GOT3 (cell line): Measurements from ENCODE around the gene RFX5.

Source experiments
- DNase-seq: peaks from one replicate; lab custom pipeline; 2025; ENCODE audit warnings: mixed read lengths; lab: John Stamatoyannopoulos, UW

The RFX5 gene

DNA sequence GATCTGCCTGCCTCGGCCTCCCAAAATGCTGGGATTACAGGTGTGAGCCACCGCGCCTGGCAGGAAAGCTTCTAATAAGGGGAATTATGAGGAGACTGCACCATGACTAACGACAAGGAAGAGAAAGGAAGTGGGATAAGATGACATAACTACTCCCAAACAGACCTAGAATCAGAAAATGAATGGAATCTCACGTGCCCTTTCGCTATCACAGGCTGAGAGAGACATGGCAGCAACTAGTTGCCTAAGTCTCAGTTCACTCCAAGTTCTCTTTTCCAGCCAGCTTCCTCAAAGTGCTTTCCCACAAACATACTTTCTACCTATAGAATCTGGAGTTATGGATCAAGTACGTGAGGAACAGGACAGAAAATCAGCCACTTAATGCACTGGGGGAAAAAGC lies 21.8 kb downstream of the RFX5 start:
- DNase-seq: no peak

DNA sequence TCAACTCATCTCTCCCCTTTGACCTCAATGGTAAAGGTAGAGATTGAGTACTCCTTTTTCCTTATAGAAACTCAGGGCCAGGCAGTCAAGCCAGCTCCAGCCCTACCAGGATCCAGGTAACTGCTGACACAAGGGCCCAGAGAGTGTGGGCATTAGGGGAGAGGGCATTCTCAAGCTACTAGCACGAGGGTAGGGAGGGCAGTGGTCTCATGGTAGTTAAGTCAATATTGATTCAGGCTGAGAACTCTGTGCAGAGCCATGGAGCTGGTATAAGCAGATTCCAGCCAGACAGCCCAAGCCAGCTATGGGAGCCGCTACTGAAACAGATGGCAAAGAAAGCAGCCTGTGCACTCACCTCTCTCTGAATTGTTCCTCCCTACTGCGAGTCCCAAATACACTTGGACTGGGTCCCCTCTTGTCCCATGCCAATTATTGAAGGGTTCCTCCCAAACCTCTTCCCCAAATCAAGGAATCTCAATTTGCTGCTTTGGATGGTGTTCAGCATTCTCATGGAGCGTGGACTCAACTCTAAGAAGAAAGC lies 22.6 kb downstream of the RFX5 start:
- no peak for DNase-seq

DNA sequence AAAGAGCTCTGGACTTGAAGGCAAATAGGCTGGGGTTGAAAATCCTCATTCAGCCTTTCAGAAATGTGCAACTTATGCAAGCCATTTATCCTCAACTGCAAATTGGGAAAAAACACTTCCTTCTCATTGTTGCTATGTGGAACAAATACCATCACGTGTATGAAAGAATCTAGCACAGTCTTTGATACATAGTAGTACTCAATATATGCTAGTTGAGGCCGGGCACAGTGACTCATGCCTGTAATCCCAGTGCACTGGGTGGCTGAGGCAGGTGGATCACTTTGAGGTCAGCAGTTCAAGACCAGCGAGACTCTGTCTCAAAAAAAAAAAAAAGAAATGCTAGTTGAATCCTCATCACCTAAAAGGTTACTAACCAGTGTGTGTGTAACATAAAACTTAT lies 28.1 kb downstream of the RFX5 start:
- DNase-seq: no peak

DNA sequence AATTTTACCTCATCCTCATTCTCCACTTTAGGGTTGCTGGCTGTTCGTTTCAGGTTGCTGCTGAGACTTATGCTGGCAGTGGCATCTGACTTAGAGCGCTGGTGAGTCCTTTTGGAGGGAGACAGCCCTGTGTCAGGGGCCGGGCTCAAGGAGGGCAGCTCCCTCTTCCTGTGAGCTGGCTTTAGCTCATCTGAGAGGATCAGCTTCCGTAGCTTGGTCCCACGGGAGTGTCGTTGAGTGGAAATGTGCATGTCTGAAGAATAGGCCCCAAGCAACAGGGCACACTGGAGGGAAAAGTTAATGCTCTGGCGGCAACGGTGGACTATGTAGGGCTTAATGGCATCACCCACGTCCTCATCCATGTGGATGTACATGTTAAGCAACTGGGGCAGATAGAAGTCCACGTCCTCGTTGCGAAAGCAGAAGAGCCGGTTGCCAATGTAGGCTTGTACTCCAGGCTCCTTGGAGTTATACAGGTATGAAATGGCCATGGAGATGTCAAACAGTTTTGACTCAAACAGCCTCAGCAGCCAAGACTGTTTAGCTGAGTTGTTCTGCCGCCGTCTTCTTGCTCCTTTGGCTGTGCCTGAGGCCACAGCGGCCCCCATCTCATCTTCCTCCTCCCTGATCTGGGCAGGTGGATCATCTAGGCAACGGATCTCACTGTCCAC lies 31.4 kb downstream of the RFX5 start:
- DNase-seq: no peak

DNA sequence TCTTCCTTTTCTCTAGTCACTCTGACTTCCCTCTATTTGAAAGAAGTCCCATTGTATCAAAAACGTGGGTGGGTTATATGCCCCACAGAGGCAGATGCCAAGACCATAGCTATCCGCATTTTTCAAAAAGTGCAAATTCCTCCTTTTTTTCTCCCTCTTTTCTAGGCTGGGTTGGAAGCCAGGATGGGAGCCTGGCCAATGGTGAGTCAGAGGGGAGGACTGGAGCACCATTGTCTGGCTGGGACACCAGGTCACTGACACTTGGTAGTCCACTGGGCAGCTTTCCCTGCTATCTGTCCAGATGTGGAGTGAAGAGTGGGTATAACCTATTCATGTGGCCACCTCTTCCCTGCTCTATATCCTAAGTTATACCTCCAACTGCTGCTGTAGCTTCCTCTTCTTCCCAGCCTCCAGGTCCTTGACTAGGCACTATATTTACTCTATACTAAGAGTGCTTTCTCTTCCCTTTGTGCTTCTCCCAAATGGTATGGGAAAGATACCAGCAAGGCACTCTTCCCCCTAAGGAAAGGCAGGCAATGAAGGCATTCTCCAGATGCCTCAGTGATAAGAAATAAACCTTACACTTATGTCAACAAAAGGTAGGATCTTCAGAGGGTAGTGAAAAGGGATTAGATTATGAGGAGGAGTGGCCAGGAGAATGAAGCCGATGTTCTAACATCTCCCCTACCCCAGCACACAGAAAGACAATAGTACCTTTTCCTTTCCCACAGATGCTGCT lies 32.7 kb downstream of the RFX5 start:
- DNase-seq: no peak

DNA sequence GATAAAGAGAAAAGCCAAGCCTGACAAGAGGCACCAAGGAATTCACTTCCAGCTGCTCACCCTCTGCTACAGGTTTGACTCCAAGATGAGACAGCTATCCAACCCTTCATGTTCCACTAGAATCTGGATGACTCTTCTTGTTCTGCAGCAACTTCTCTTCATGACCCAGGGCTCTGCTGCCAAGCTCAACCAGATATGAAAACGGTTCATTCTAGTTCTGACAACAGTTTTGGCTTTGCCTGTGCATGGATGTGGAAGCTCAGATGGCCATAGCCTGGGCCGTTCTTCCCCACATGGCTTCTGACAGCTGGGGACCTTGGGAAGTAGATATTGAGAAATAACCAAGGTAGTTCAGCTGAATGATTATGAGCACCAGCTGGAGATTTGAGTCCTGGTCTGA lies 33.6 kb downstream of the RFX5 start:
- DNase-seq: no peak

DNA sequence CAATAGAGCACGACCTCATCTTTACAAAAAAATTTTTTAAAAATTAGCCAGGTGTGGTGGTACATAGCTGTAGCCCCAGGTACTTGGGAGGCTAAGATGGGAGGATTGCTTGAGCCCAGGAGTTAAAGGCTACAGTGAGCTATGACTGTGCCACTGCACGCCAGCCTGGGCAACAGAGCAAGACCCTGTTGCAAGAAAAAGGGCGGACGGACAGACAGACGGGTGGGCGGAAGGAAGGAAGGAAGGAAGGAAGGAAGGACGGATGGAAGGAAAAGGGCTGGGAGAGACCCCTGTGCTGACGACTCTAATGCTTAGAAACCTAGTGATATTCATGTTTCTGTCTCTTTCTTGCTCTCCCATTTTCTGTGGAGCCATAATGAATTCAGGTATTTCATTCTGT lies 34.2 kb downstream of the RFX5 start:
- DNase-seq: no peak

DNA sequence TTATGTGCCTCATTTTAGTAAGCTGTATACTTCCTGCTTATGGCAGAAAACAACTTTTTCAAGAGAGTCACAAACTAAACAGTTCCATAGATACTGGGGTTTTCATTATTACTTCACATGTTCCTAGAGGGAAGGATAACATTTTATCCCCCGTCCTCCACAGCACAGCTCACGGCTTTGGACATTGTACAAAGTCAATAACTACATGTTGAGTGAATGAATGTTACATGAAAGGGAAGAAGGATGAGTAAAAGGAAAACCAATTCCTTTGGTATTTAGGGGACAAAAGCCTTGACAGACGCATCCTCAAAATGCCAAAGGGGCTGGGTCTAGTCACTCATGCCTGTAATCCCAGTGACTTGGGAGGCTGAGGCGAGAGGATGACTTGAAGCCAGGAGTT lies 34.6 kb downstream of the RFX5 start:
- DNase-seq: no peak

DNA sequence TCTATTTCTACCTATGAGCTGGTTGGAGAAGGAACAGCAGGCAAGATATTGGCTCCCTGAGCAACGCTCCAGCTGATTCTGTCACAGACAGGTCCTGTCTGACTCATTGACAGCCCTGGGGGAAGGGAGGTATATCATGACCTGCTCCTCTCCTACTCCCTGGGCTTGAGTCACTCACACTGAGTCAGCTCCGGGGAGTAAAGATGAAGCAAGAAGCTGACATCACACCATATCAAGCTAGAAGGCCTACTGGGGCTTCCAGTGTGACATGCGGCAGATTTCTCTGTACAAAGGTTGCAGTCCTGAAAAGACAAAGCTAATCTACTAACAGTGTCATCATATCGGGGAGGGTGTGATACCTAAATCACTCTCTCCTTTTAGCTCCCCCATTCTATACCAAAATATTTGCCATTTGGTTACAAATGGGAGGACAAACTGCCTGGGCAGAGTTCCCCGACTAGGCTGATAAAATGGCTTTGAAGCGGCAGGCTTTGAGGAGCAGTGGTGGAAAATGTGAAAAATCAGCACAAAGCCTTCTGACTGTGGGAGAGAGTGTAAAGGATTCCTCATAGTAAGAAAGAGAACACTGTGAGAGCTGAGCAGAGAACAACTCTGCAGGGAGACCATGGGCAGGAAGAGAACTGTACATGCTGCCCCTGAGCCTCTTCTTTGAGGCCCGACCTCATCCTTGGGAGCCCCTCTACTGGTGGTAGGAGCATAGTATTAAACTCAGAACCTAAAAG lies 35.3 kb downstream of the RFX5 start:
- DNase-seq: peak; percentile 78

DNA sequence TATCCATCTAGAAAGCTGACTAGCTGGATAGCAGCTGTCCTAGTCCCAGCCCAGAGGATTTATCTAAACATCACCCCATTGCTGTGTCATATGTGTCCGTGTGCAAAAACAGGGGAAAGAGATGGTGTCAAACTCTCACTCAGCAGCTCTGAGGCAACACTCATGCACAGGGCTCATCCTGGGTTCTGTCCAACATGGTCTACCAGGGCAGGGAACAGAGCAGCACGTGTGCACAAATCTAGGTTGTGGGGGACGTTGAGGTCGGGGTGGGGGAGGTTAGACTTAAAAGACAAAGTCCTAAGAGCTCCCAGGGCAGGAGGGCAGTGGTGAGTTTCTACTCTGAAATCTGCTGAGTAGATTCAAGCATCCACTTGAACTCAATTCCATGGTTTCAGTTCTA lies 36.0 kb downstream of the RFX5 start:
- no peak for DNase-seq

DNA sequence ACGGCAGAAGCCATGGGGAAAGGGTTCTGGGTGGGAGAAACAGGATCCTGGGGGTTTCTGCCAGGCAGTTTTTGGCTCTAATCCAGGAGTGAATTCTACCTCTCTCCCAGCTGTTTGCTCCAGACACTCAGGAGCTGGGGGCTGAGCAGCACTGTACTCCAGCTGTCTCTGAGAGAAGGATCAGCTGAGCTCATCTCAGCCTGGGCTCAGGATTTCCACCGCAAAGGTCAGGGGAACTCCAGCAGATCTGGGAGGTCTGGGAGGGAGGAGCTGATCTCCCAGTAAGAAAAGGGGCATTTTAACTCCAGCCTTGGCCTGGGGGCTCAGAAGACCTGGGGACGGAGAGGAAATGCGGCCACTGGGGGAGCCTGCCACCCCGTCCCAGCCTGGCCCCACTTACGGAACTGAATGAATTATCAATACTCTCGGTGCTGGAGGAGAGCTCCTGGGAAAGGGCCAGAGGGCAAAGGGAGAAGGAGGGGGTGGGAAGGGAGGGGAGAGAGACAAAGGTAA lies 37.2 kb downstream of the RFX5 start:
- no peak for DNase-seq

DNA sequence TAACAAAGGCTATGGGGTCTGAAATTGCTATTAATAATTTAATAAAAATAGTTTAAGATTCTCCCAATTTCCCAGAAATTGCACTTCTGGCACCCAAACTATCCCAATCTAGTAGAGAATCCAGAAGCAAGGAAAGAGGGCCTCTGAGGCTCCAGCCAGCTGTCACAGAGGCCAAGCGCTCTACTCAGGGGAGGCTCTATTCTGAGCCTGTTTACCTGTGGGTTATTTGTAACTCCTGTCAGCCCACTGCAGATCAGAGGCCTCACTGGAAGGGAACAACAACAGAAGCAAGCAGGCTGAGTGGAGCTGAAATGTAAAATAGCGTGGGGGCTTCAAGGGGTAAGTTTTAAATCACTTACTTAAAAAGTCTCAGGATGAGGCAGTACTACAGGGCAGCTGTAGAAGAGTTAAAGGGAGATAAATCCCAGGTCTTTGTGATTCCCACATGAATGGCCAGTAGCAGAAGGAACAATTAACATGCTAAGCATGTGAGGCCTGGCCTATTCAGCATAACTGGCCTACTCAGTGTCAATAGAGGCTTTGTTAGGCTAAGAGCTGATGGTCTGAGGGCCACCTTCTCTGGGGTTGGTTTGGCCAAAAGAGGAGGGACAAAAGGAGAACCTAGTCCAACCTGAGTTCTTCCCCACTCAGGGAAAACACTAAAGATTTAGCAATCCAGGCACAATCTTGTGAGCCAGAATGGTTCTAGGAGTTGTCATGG lies 52.1 kb downstream of the RFX5 start:
- no peak for DNase-seq

DNA sequence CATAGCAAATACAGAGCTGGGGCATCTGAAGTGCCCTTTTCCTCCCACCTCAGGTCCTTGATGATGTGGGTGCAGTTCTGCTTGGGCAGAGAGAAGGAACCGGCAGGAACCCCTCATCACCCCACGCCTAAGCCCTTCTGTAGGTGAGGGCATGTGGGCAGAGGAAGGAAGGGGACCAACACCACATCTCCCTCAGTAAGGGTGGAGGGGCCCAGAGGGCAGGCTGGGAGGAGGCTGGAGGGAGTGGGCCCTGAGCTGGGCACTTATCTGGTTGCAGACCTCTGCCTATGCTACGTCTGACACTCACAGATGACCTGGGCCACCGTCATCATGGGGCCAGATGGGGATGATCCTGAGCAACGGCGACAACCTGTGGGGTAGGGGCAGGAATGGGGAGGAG lies 54.0 kb downstream of the RFX5 start:
- no peak for DNase-seq

DNA sequence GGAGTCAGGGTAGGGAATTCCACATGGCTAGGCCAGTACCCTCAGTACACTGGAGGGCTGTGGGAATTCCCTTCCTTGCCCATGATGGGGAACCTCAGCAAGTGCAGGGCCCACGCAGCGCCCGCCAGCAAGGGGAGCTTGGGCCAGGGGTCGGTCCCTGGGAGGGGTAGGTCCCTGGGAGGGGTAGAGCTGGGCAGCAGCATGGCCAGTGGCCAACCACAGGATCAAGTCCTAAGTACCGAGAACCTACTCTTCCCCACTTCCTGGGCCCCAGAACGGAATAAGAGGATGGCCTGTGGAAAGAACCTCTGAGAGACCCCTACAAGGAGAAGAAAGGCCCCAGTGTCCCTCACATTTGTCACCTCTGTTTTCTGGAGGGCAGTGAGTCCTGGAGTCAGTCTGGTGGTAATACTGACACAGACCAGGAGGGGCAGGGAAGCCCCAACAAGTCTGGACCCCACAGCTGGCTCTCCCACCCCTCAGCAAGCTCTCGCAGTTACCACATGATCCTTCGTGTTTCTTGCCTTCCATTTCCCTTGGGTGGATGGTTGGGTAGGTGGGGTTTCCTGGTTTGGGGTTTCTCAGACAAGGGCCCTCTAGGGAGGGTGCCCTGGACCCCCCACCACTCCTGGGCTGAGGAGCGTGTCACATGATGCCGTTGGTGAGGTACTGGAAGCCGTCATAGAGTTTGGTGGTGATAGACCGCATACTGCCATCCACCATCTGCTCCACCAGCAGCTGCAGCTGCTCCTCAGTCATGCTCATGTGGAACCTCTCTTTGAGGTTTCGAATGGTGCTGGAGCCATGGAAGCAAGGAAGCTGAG lies 54.6 kb downstream of the RFX5 start:
- DNase-seq: no peak

DNA sequence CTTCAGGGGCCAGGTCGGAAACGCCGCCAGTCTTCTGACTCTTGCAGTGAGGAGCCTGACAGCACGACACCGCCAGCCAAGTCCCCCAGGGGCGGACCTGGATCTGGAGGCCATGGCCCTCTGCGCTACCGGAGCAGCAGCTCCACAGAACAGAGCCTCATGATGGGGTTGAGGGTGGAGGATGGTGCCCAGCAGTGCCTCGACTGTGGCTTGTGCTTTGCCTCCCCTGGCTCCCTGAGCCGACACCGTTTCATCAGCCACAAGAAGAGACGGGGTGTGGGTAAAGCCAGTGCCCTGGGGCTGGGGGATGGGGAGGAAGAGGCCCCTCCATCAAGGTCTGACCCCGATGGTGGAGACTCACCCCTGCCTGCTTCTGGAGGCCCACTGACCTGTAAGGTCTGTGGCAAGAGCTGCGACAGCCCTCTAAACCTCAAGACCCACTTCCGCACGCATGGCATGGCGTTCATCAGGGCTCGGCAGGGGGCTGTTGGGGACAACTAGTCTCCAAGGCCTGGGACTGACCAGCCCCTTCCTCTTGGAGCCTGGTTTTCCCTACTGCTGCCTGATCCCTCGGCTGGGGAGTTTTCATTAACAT lies 56.2 kb downstream of the RFX5 start:
- DNase-seq: no peak
